Measurements from ENCODE around the gene DGCR2. TPM values are rescaled to one million over a fixed set of nuclear protein-coding genes. Genes with fewer than 3 reads are reported as not detected.

The DGCR2 gene
- total and polyA plus RNA-seq, 11 donors, result 26.0 to 53.3 (median 41.2) TPM

- DNase-seq (no peak), ATAC-seq (no peak)
- Histone ChIP-seq H3K27ac (no peak overlapping the region), H3K27me3 (no peaks in the 10 kb centered on the region), H3K36me3 (peaks cover 0 to 17% (median 14%) of the 10 kb centered on the region in 9 donors), H3K9me3 (no peaks in the 10 kb centered on the region), H3K4me3 (no peak overlapping the region), H3K4me1 (peaks cover 0 to 9% (median 0%) of the 10 kb centered on the region in 12 donors)
- WGBS, 4 donors, result 92 to 97% (median 94%) methylated on average over 4 of the region's 4 CpGs
- intact Hi-C loops (cut with DNase I), result no loop called here
- TF ChIP-seq POLR2A (IDR thresholded peaks at IDR 0.05), result no peak
- TF ChIP-seq CTCF (IDR thresholded peaks at IDR 0.05), result no peak
Observed at GRCh38 chr22:19092725-19093124, 29.5 kb downstream of the DGCR2 start.

GRCh38 chr22:19090586-19091127 is 31.6 kb downstream of the DGCR2 start:
- TF ChIP-seq POLR2A (IDR thresholded peaks at IDR 0.05), result no peak
- ATAC-seq (no peak), DNase-seq (no peak)
- Histone ChIP-seq H3K4me1 (peaks cover 0 to 16% (median 2%) of the 10 kb centered on the region in 12 donors), H3K27me3 (no peaks in the 10 kb centered on the region), H3K4me3 (no peak overlapping the region), H3K36me3 (peaks cover 0 to 24% (median 14%) of the 10 kb centered on the region in 9 donors), H3K9me3 (no peaks in the 10 kb centered on the region), H3K27ac (no peak overlapping the region)
- intact Hi-C loops (cut with DNase I), result no loop called here
- WGBS, 4 donors, result 65 to 98% (median 88%) methylated on average over 3 of the region's 3 CpGs

GRCh38 chr22:19090183-19090582 is 32.0 kb downstream of the DGCR2 start:
- no peak for TF ChIP-seq POLR2A (IDR thresholded peaks at IDR 0.05)
- no peak for TF ChIP-seq CTCF (IDR thresholded peaks at IDR 0.05)
- 92 to 94% (median 93%) methylated on average over 2 of the region's 2 CpGs for WGBS, 4 donors
- ATAC-seq, result no peak

GRCh38 chr22:19088866-19089595 is 33.2 kb downstream of the DGCR2 start:
- Histone ChIP-seq H3K27ac (no peak overlapping the region), H3K4me1 (peaks cover 0 to 24% (median 9%) of the 10 kb centered on the region in 12 donors), H3K36me3 (peaks cover 0 to 24% (median 14%) of the 10 kb centered on the region in 9 donors), H3K9me3 (no peaks in the 10 kb centered on the region), H3K27me3 (no peaks in the 10 kb centered on the region), H3K4me3 (no peak overlapping the region)
- intact Hi-C loops (cut with DNase I), result no loop called here
- TF ChIP-seq CTCF (IDR thresholded peaks at IDR 0.05) (no peak), POLR2A (IDR thresholded peaks at IDR 0.05) (no peak)
- WGBS, 4 donors, result 94 to 98% (median 96%) methylated on average over 12 to 14 of the region's 14 CpGs
- ATAC-seq (no peak), DNase-seq (no peak)

More at GRCh38 chr22:19090183-19090582, 32.0 kb downstream of the DGCR2 start:
- Histone ChIP-seq H3K27me3 (no peaks in the 10 kb centered on the region), H3K4me3 (no peak overlapping the region), H3K4me1 (peaks cover 0 to 21% (median 7%) of the 10 kb centered on the region in 12 donors), H3K27ac (no peak overlapping the region), H3K36me3 (peaks cover 0 to 24% (median 14%) of the 10 kb centered on the region in 9 donors), H3K9me3 (no peaks in the 10 kb centered on the region)
- intact Hi-C loops (cut with DNase I), result no loop called here
- DNase-seq, result no peak

Measured in heart left ventricle (tissue), 16 donors.